MM.1S (cell line): ENCODE measurements around the gene TSPAN9.

Source experiments
- DNase-seq: peaks from one replicate; pipeline ENCODE4 v3.0.0-alpha.2; 2015
- H2AFZ ChIP-seq: fragments of 300-600 bp; sonication (generic); 2 replicates; pipeline ENCODE4 v1.6.0; 2016; ENCODE audit warnings: antibody characterized with exemption, low read length
- H3F3A ChIP-seq: fragments of 300-600 bp; sonication (generic); 2 replicates; pipeline ENCODE4 v1.6.1; 2016; ENCODE audit warnings: mild to moderate bottlenecking, antibody characterized with exemption, low read length, moderate library complexity, mixed read lengths; ENCODE audit not compliant: insufficient read depth
- H3K27ac ChIP-seq: fragments of 300-600 bp; sonication (generic); 2 replicates; pipeline ENCODE4 v1.5.1; 2016; ENCODE audit warnings: mild to moderate bottlenecking, low read length
- H3K27me3 ChIP-seq: fragments of 300-600 bp; sonication (generic); replicated peaks from 2 replicates; pipeline ENCODE4 v1.6.0; 2016; ENCODE audit warnings: low read length; ENCODE audit not compliant: insufficient read depth
- H3K36me3 ChIP-seq: fragments of 300-600 bp; sonication (generic); replicated peaks from 2 replicates; pipeline ENCODE4 v1.6.1; 2016; ENCODE audit warnings: mild to moderate bottlenecking, low read length, mixed read lengths; ENCODE audit not compliant: insufficient read depth
- H3K4me1 ChIP-seq: fragments of 300-600 bp; sonication (generic); 2 replicates; pipeline ENCODE4 v1.6.1; 2016; ENCODE audit warnings: low read length, mixed read lengths
- H3K4me2 ChIP-seq: fragments of 300-600 bp; sonication (generic); 2 replicates; pipeline ENCODE4 v1.6.0; 2016; ENCODE audit warnings: low read depth, low read length
- H3K4me3 ChIP-seq: fragments of 300-600 bp; sonication (generic); 2 replicates; pipeline ENCODE4 v1.5.1; 2016; ENCODE audit warnings: low read length, mixed read lengths
- H3K79me2 ChIP-seq: fragments of 300-600 bp; sonication (generic); 2 replicates; pipeline ENCODE4 v1.6.1; 2016; ENCODE audit warnings: mixed run types, low read length, mixed read lengths
- H3K9ac ChIP-seq: fragments of 300-600 bp; sonication (generic); 2 replicates; pipeline ENCODE4 v1.6.1; 2016; ENCODE audit warnings: low read length, mixed read lengths
- H3K9me2 ChIP-seq: fragments of 300-600 bp; sonication (generic); replicated peaks from 2 replicates; pipeline ENCODE4 v1.6.1; 2016; ENCODE audit warnings: mild to moderate bottlenecking, low read length, mixed read lengths; ENCODE audit not compliant: insufficient read depth
- H3K9me3 ChIP-seq: fragments of 300-600 bp; sonication (generic); replicated peaks from 2 replicates; pipeline ENCODE4 v1.6.1; 2016; ENCODE audit warnings: mild to moderate bottlenecking, low read length, mixed read lengths; ENCODE audit not compliant: insufficient read depth
- H4K20me1 ChIP-seq: fragments of 300-600 bp; sonication (generic); 2 replicates; pipeline ENCODE4 v1.6.1; 2016; ENCODE audit warnings: mild to moderate bottlenecking, low read length, moderate library complexity, mixed read lengths; ENCODE audit not compliant: insufficient read depth
- CTCF ChIP-seq: fragments of 300-600 bp; sonication (generic); IDR thresholded peaks from 2 replicates; pipeline ENCODE4 v1.5.1; 2016; ENCODE audit warnings: antibody characterized with exemption, low read length, mixed read lengths
- EZH2 ChIP-seq: fragments of 300-600 bp; sonication (generic); optimal IDR thresholded peaks from 2 replicates; pipeline ENCODE3; 2017; ENCODE audit warnings: low read depth, mild to moderate bottlenecking, antibody characterized with exemption, low read length, mixed read lengths
- EZH2phosphoT487 ChIP-seq: fragments of 300-600 bp; sonication (generic); IDR thresholded peaks from 2 replicates; pipeline ENCODE4 v1.6.1; 2018; ENCODE audit warnings: antibody characterized with exemption, low read length

The TSPAN9 gene

GRCh38 chr12:3207175-3207574 lies 130.0 kb downstream of the TSPAN9 start:
- Histone ChIP-seq H3K79me2 (no peaks in the 10 kb centered on the region), H3K9me2 (no peaks in the 10 kb centered on the region), H4K20me1 (no peaks in the 10 kb centered on the region), H3K9ac (no peak overlapping the region), H3K4me1 (no peaks in the 10 kb centered on the region), H3K9me3 (no peaks in the 10 kb centered on the region), H3K4me3 (no peak overlapping the region), H2AFZ (no peak overlapping the region), H3K27me3 (peaks cover 85% of the 10 kb centered on the region), H3K36me3 (no peaks in the 10 kb centered on the region), H3K4me2 (no peak overlapping the region), H3K27ac (no peak overlapping the region), H3F3A (no peaks in the 10 kb centered on the region)
- TF ChIP-seq EZH2 (no peak), EZH2phosphoT487 (no peak), CTCF (no peak)
- no peak for DNase-seq

GRCh38 chr12:3207858-3208257 lies 130.7 kb downstream of the TSPAN9 start:
- Histone ChIP-seq H3K4me2 (no peak overlapping the region), H3K79me2 (no peaks in the 10 kb centered on the region), H2AFZ (no peak overlapping the region), H4K20me1 (no peaks in the 10 kb centered on the region), H3K9me2 (no peaks in the 10 kb centered on the region), H3K4me1 (no peaks in the 10 kb centered on the region), H3K36me3 (no peaks in the 10 kb centered on the region), H3K4me3 (no peak overlapping the region), H3K9ac (no peak overlapping the region), H3F3A (no peaks in the 10 kb centered on the region), H3K27ac (no peak overlapping the region), H3K27me3 (peaks cover 84% of the 10 kb centered on the region), H3K9me3 (no peaks in the 10 kb centered on the region)
- DNase-seq = no peak
- no peak for TF ChIP-seq EZH2phosphoT487
- TF ChIP-seq CTCF = peak; percentile 15; the same call in 1 of the 2 replicates

- Histone ChIP-seq H4K20me1 (no peaks in the 10 kb centered on the region), H3K36me3 (no peaks in the 10 kb centered on the region), H2AFZ (no peak overlapping the region), H3K27me3 (peaks cover 82% of the 10 kb centered on the region), H3K9me2 (no peaks in the 10 kb centered on the region), H3K79me2 (no peaks in the 10 kb centered on the region), H3K4me2 (no peak overlapping the region), H3K9ac (no peak overlapping the region), H3K27ac (no peak overlapping the region), H3K4me3 (no peak overlapping the region), H3K4me1 (no peaks in the 10 kb centered on the region), H3K9me3 (no peaks in the 10 kb centered on the region), H3F3A (no peaks in the 10 kb centered on the region)
- DNase-seq = no peak
- TF ChIP-seq EZH2 (no peak), CTCF (no peak), EZH2phosphoT487 (no peak)
Observed at GRCh38 chr12:3213188-3213587, 136.0 kb downstream of the TSPAN9 start.
